ENCODE measurements around the gene GULP1.
A peak's percentile ranks its signal among the peaks of the same experiment; 100 is the strongest.

The GULP1 gene

DNA sequence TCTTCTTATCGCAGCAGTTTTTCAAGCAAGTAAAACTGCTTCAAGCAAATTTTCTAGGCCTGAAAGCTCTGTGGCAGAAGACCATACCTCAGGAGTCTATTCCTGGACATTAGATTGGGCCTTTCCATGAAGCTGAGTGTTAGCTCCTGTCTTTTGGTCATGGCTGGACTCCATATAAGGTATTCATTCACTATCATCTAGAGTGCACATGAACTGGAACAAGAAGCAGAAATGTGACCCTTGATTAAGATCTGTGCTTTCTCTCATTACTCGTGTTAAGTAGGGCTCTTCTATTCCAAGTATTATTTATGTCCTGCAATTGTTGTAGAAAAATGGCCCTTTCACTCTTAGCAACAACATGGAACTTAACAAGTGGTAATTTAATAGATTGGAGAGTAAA, 5.9 kb upstream of the GULP1 start:
- TF ChIP-seq, protein P1, sequence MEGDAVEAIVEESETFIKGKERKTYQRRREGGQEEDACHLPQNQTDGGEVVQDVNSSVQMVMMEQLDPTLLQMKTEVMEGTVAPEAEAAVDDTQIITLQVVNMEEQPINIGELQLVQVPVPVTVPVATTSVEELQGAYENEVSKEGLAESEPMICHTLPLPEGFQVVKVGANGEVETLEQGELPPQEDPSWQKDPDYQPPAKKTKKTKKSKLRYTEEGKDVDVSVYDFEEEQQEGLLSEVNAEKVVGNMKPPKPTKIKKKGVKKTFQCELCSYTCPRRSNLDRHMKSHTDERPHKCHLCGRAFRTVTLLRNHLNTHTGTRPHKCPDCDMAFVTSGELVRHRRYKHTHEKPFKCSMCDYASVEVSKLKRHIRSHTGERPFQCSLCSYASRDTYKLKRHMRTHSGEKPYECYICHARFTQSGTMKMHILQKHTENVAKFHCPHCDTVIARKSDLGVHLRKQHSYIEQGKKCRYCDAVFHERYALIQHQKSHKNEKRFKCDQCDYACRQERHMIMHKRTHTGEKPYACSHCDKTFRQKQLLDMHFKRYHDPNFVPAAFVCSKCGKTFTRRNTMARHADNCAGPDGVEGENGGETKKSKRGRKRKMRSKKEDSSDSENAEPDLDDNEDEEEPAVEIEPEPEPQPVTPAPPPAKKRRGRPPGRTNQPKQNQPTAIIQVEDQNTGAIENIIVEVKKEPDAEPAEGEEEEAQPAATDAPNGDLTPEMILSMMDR (IDR thresholded peaks at IDR 0.05; ENCODE audit: control insufficient read depth, insufficient read depth, low read depth, low read length, missing control alignments), result no peak
- no peak for DNase-seq (ENCODE audit: low read depth)
- H3K4me3 ChIP-seq (ENCODE audit: control insufficient read depth, low read depth, low read length), result no peak overlapping the region

GRCh38 chr2:188291142-188291616, 495 bp upstream of the GULP1 start:
- peak overlapping the region; percentile 88 for H3K4me3 ChIP-seq (ENCODE audit: control insufficient read depth, low read depth, low read length)
- DNase-seq (ENCODE audit: low read depth), result no peak

DNA sequence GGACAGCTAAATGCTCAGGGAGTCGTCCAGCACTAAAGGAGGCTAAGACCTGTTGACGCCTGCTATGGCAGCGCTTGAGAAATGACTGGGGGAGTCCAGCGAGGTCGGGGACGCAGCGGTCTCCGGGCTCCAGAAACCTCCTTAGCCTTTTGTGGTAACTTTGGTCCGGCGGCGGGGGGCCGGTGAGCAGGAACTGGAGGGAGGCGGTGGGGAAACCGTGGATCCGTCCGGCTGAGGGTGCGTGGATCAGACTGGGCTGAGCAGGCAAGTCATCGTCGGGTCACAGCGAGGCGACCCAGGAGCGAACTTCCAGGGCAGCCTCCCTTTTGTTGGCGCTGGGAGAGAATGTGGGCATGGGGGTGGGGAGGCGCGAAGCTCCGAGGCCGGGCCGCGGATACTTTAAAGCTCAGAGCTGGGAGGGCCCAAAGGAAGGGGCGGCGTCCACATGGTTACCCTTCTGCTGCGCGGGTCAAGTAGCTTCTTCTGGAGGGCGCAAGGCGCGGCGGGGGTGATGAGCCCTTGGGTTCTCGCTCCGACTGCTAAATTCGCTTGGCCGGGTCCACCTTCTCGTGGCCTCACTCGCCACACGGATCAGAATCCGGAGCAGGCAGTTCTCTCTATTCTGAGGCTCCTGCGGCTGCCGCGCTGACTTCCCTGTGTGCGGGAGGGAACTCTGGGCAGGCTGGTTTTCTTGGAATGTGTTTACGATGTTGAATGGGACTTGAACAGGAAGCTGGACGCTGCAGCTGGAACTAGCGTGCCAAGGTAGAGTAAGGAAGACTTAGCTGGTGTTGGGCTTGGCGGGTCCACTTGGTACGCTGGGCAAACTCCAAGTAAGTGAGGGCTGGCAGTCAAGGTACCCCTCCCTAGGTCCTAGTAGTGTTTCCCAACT, 920 bp downstream of the GULP1 start:
- DNase-seq (ENCODE audit: low read depth), result peak; percentile 82
- TF ChIP-seq, protein P1 (IDR thresholded peaks at IDR 0.05; ENCODE audit: control insufficient read depth, insufficient read depth, low read depth, low read length, missing control alignments), result peak; percentile 3
- peak overlapping the region; percentile 88 for H3K4me3 ChIP-seq (ENCODE audit: control insufficient read depth, low read depth, low read length)

More at GRCh38 chr2:188291142-188291616, 495 bp upstream of the GULP1 start:
- TF ChIP-seq, protein P1 (IDR thresholded peaks at IDR 0.05; ENCODE audit: control insufficient read depth, insufficient read depth, low read depth, low read length, missing control alignments), result no peak

DNA sequence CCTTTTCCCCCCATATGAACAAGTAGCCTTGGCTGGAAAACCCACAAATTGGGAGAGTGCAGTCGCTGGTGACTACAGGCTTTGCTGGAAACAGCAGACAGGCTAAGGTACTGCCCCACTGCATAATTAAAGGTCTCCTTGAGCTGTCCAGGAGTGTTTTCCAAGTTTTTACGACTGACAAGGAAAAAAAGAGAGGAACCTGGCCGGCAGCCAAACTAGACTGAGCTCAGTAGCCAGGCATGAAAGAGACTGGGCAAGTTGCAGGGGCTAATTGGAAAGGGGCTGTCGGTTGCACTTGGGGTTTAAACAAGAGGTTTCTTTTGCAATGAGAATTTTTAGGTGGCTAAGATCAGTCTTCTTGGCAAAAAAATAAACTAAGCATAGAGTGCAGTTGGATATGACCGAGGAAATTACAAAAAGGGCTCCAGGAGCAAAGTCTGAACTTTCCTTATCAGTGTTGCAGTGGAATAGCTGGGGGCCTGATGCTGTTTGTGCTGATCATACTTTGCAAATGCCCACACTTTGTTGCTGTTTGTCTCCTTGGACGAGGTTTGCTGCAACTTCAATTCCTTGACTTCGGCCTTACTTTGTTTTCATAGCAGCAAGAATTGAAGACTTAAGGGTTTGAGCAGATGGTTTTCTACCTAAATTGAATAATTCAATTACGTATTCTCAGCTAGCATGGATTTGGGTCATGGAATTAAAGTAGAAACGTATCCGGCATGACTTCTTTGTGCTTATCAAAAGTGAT, 2.1 kb downstream of the GULP1 start:
- H3K4me3 ChIP-seq (ENCODE audit: control insufficient read depth, low read depth, low read length), result peak overlapping the region; percentile 88
- DNase-seq (ENCODE audit: low read depth), result no peak
- TF ChIP-seq, protein P1 (IDR thresholded peaks at IDR 0.05; ENCODE audit: control insufficient read depth, insufficient read depth, low read depth, low read length, missing control alignments), result no peak

- DNase-seq (ENCODE audit: low read depth), result no peak
- peak overlapping the region; percentile 88 for H3K4me3 ChIP-seq (ENCODE audit: control insufficient read depth, low read depth, low read length)
- TF ChIP-seq, protein P1 (IDR thresholded peaks at IDR 0.05; ENCODE audit: control insufficient read depth, insufficient read depth, low read depth, low read length, missing control alignments), result no peak
Measured at GRCh38 chr2:188294352-188294926, 2.8 kb downstream of the GULP1 start.

GRCh38 chr2:188295067-188295685, 3.5 kb downstream of the GULP1 start:
- no peak overlapping the region for H3K4me3 ChIP-seq (ENCODE audit: control insufficient read depth, low read depth, low read length)
- DNase-seq (ENCODE audit: low read depth), result no peak
- TF ChIP-seq, protein P1 (IDR thresholded peaks at IDR 0.05; ENCODE audit: control insufficient read depth, insufficient read depth, low read depth, low read length, missing control alignments), result no peak
